ENCODE measurements around the gene ITGB1.
A peak's percentile ranks its signal among the peaks of the same experiment; 100 is the strongest.
"Not testable (repeated sequence)": the region's sequence is repeated elsewhere in the genome, so short reads cannot be mapped to it uniquely, and the experiment has no call there.

Gene ITGB1

GRCh38 chr10:32958085-32959005 is at the start of gene ITGB1:
ITGB1 (minus strand) TSS chr10:32958230; CDS start chr10:32935558, 22,672 bp downstream.
- DNase-seq: peak; percentile 49

GRCh38 chr10:33006342-33006887 is 48.4 kb upstream of the ITGB1 start:
- no peak for DNase-seq

GRCh38 chr10:33005322-33006301 is 47.6 kb upstream of the ITGB1 start:
- no peak for DNase-seq

GRCh38 chr10:33001908-33002492 is 44.0 kb upstream of the ITGB1 start:
- no peak for DNase-seq

GRCh38 chr10:32998060-32998581 is 40.1 kb upstream of the ITGB1 start:
- not testable (repeated sequence) for DNase-seq

GRCh38 chr10:32995751-32996150 is 37.7 kb upstream of the ITGB1 start:
- DNase-seq: no peak

- no peak for DNase-seq
Observed at GRCh38 chr10:32995066-32995622, 37.1 kb upstream of the ITGB1 start.

- DNase-seq: not testable (repeated sequence)
Observed at GRCh38 chr10:32994632-32995031, 36.6 kb upstream of the ITGB1 start.

- not testable (repeated sequence) for DNase-seq
Observed at GRCh38 chr10:32992310-32992709, 34.3 kb upstream of the ITGB1 start.

GRCh38 chr10:32990811-32991210 is 32.8 kb upstream of the ITGB1 start:
- DNase-seq: no peak

- no peak for DNase-seq
Observed at GRCh38 chr10:32988604-32989003, 30.6 kb upstream of the ITGB1 start.

- DNase-seq: no peak
Observed at GRCh38 chr10:32987172-32987571, 29.1 kb upstream of the ITGB1 start.

- no peak for DNase-seq
Observed at GRCh38 chr10:32985775-32986350, 27.8 kb upstream of the ITGB1 start.

- no peak for DNase-seq
Observed at GRCh38 chr10:32985341-32985764, 27.3 kb upstream of the ITGB1 start.

- DNase-seq: no peak
Observed at GRCh38 chr10:32984003-32984600, 26.1 kb upstream of the ITGB1 start.

- DNase-seq: peak; percentile 39
Observed at GRCh38 chr10:32982911-32983909, 25.2 kb upstream of the ITGB1 start.

GRCh38 chr10:32982293-32982709 is 24.3 kb upstream of the ITGB1 start:
- DNase-seq: no peak

GRCh38 chr10:32981760-32982159 is 23.7 kb upstream of the ITGB1 start:
- peak; percentile 9 for DNase-seq

GRCh38 chr10:32980558-32981468 is 22.8 kb upstream of the ITGB1 start:
- DNase-seq: peak; percentile 81
